Measurements from ENCODE around the gene MUC5B.
A peak's percentile ranks its signal among the peaks of the same experiment; 100 is the strongest.

Gene MUC5B

DNA sequence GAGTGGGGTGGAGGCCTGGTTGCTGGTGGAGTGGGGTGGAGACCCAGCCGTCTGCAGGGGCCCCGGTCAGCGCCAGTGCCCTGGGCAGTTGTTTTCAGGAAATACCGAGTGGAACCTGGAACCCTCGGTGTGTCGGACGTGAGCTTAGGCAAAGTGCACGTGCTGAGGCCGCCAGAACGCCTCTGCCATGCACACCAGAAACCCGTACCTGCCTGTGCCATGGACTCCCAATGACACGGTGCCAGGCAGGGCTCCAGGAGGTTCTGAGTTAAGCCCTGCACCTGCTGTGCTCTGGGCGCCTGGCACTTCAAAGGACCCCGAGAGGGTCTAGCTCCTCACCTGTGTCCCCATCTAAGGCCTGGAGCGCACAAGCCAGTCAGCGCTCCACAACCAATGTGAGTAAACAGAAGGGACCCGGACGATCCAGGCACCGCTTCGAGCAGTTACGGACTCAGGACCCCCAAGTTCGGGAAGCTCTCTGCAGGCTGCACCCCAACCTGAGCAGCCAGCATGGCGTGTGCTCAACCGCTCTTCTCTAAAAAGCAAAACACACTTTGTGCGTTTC, 74.2 kb downstream of the MUC5B start:
- H3K4me3 Mint-ChIP-seq, result no peak overlapping the region
- no peaks in the 10 kb centered on the region for H3K27me3 Mint-ChIP-seq
- H3K4me1 Mint-ChIP-seq (ENCODE audit: low read depth), result peaks cover 15% of the 10 kb centered on the region
- H3K36me3 Mint-ChIP-seq (ENCODE audit: low read depth), result peaks cover 45% of the 10 kb centered on the region
- H3K9me3 Mint-ChIP-seq, result no peaks in the 10 kb centered on the region
- peak; percentile 11 for DNase-seq
- H3K27ac Mint-ChIP-seq, result no peak overlapping the region

DNA sequence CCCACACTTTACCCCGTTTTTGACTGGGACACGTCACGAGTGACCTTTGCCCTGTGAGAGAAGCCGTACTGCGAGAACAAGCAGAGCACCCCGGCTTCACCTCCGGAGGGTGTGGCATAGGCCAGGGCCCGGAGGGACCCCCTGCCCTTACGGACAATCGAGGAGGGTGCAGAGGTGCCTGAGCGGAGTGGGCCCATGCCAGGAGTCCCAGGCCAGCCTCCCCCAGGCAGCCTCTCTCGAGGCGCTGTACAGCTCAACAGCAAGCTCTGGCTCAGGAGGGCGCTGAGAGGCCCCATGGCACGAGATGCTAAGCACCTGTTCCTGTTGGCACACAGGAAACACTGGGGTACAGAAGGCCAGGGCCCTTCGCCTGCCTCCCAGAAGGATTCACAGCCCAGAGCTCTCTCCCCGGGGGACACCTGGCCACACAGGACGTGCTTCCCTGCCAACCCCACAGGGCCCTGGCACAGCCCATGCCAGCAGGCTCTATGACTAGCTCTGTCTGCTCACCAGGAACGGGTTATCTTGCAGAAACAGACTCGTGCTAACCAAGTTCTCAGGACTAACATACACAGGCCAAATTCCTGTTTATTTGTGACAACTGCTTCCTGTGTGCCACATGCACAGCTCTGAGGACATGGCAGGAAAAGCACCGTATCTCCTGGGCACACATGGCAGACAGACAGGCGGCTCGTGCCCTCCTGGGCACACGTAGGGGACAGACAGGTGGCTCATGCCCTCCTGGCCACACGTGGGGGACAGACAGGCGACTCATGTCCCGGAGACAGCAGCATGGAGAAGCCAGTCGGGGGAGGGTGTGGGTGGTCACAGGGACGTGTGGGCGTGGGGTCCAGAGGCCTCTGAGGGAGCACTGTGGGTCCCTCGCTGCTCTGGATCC, 75.0 kb downstream of the MUC5B start:
- Mint-ChIP-seq H3K27ac (peak overlapping the region; percentile 64), H3K36me3 (ENCODE audit: low read depth) (peaks cover 44% of the 10 kb centered on the region), H3K9me3 (no peaks in the 10 kb centered on the region), H3K4me1 (ENCODE audit: low read depth) (peaks cover 20% of the 10 kb centered on the region), H3K4me3 (no peak overlapping the region), H3K27me3 (no peaks in the 10 kb centered on the region)
- DNase-seq, result peak; percentile 25

DNA sequence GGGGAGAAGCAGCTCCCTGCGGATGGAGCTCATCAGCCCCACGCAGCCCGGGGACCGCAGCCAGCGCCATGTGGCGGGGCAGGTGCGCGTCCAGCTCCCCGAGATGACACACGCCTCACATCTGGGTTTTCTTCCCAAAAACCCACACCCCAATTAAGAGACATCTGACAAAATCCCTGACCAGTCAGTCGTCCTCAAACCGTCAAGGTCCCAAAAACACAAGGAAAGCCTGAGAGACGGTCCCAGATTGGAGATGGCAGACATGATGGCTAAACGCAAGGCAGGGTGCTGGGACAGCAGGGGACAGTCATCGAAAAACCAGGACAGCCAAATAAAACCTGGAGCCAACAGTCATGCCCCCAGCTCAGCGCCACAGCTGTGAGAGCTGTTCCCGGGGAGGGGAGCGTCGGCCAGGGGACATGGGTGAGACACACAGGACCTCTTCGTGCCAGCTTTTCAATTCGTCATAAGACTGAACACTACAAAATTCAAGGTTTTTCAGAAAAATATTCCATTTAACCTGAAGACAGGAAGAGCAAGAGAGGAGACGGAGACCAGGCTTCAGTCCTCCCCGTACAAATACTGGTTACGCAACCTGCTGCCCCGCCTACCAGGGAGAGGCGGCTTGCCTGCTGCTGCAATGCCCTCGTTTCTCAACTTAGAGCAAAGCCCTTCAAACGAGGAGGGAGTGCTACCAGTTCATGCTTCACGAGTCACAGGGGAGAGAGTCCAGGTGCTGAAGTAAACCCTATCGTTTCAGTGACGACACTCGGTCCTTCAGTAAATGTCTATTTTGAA, 76.0 kb downstream of the MUC5B start:
- Mint-ChIP-seq H3K4me3 (no peak overlapping the region), H3K27me3 (no peaks in the 10 kb centered on the region), H3K9me3 (no peaks in the 10 kb centered on the region), H3K27ac (no peak overlapping the region), H3K36me3 (ENCODE audit: low read depth) (peaks cover 44% of the 10 kb centered on the region), H3K4me1 (ENCODE audit: low read depth) (peaks cover 27% of the 10 kb centered on the region)
- peak; percentile 12 for DNase-seq

DNA sequence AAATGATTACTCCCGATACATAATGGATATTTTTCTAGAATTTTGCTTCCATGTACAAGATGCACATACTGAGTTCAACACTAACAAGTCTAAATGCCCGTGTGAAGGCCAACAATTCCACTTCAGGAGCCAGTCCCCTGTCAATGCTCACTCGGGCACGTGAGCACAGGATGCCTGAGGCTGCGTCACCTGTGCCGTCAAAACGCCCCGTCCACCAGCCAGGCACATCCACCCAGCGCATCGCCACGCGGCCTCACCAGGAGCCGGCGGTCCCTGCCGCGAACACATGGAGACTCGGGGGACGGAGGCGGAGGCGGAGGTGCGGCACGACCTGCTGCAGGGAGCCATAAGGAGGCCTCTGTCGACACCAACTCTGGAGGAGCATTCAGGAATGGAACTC, 76.8 kb downstream of the MUC5B start:
- Mint-ChIP-seq H3K36me3 (ENCODE audit: low read depth) (peaks cover 50% of the 10 kb centered on the region), H3K27ac (no peak overlapping the region), H3K4me3 (no peak overlapping the region), H3K27me3 (no peaks in the 10 kb centered on the region), H3K9me3 (no peaks in the 10 kb centered on the region), H3K4me1 (ENCODE audit: low read depth) (peaks cover 32% of the 10 kb centered on the region)
- DNase-seq, result peak; percentile 17

DNA sequence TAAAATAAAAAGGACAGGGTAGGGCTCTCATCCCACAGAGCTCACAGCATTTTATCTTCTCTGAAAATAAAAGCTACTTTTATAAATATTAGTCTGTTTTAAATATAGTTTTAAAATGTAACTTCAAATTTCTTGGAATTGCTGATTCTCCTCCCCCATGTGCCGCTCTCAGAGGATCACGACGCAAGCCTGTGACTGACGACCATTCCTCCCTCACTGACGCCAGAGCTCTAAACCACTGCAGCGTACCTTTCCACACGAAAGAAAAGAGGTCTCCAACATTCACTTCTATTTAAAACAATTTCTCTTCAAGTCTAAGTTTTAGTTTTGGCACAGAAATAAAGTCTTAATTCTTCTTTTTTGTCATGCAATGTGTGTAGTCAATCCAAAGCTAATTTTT, 77.3 kb downstream of the MUC5B start:
- Mint-ChIP-seq H3K9me3 (no peaks in the 10 kb centered on the region), H3K36me3 (ENCODE audit: low read depth) (peaks cover 55% of the 10 kb centered on the region), H3K4me3 (no peak overlapping the region), H3K4me1 (ENCODE audit: low read depth) (peaks cover 36% of the 10 kb centered on the region), H3K27me3 (no peaks in the 10 kb centered on the region), H3K27ac (no peak overlapping the region)
- no peak for DNase-seq

DNA sequence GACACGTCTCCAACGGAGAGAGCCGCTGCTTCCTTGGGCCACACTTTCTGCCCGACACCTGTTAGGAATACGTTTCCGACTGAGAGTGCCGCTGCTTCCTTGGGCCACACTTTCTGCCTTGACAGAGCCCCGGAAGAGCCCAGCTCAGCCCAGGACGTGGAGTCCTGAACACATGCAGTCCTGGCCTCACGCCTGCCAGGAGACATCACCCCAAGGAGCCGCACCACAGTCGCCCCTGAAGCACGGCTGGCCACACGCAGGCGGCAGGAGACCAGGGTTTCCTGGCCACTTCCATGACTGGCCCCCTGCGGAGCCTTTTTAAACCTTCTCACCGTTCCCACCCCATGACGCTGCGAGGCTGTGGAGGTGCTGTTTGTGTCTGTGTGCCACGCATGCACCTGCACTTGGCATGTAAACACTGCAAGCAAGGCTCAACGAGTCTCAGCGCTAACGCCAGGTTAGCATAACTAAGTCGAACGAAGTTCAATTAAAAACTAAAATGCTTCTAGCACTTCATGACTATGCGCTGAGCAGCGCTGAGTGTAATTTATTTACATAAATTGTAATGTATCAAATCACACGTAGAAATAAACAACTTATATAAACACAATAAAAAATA, 77.8 kb downstream of the MUC5B start:
- H3K4me3 Mint-ChIP-seq, result no peak overlapping the region
- DNase-seq, result peak; percentile 14
- H3K27ac Mint-ChIP-seq, result no peak overlapping the region
- no peaks in the 10 kb centered on the region for H3K27me3 Mint-ChIP-seq
- no peaks in the 10 kb centered on the region for H3K9me3 Mint-ChIP-seq
- peaks cover 59% of the 10 kb centered on the region for H3K36me3 Mint-ChIP-seq (ENCODE audit: low read depth)
- peaks cover 41% of the 10 kb centered on the region for H3K4me1 Mint-ChIP-seq (ENCODE audit: low read depth)

DNA sequence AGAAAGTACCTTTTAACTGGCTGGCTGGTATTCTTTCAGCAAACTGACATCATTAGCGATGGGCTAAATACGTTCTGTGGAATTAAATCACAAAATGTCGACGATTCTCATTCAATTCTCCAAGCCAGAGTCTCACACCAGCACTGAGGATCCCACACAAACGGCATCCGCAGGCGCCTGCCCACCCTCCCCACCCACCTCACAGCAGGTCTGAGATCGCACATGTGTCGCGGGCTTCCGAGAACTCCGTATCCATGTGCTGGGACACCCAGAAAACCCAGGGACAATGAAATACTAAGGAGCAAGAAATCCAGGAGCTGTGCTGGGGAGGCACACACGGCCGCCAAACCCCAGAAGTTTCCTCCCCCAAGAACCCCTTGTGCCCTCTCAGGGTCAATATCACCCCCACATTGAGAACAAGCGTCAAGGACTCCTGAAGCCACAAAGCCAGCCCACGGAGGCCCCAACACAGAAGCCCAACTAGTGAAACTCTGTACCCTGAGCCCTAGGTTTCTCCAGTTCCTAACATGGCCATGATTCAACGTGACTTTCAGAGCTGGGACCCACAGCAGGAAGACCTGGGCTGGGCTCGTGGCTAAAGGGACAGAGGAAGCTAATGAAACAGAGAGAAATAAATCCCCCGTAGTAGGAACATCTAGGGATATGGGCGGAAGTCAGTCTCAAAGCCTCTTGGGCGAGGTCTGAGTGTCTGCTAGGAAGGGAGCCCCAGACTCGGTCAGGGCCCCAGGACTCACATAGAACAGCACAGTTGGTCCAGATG, 78.5 kb downstream of the MUC5B start:
- Mint-ChIP-seq H3K27ac (peak overlapping the region; percentile 22), H3K36me3 (ENCODE audit: low read depth) (peaks cover 59% of the 10 kb centered on the region), H3K27me3 (no peaks in the 10 kb centered on the region), H3K9me3 (no peaks in the 10 kb centered on the region), H3K4me1 (ENCODE audit: low read depth) (peaks cover 45% of the 10 kb centered on the region), H3K4me3 (no peak overlapping the region)
- peak; percentile 12 for DNase-seq

DNA sequence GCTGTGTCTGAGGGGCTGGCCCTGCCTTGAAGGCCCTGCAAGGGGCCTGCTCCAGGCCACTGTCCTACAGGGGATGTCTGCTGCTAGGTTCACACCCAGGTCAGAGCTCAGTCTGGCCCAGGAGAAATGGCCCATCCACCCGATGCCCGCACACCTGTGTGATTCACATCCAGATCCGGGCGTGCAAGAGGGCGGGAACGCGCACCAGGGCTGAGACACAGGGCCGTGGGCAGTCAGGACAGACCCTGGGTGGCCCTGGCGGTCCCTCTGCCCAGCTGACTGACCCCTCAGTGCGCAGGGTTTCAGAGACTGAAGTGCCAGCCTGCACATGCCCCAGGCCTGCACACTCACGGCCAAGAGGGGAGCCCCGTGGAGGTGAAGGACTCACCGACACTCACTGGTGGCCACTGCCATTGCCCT, 79.2 kb downstream of the MUC5B start:
- DNase-seq, result peak; percentile 17
- no peak overlapping the region for H3K4me3 Mint-ChIP-seq
- peaks cover 63% of the 10 kb centered on the region for H3K36me3 Mint-ChIP-seq (ENCODE audit: low read depth)
- H3K27me3 Mint-ChIP-seq, result no peaks in the 10 kb centered on the region
- H3K27ac Mint-ChIP-seq, result no peak overlapping the region
- H3K9me3 Mint-ChIP-seq, result no peaks in the 10 kb centered on the region
- peaks cover 51% of the 10 kb centered on the region for H3K4me1 Mint-ChIP-seq (ENCODE audit: low read depth)

DNA sequence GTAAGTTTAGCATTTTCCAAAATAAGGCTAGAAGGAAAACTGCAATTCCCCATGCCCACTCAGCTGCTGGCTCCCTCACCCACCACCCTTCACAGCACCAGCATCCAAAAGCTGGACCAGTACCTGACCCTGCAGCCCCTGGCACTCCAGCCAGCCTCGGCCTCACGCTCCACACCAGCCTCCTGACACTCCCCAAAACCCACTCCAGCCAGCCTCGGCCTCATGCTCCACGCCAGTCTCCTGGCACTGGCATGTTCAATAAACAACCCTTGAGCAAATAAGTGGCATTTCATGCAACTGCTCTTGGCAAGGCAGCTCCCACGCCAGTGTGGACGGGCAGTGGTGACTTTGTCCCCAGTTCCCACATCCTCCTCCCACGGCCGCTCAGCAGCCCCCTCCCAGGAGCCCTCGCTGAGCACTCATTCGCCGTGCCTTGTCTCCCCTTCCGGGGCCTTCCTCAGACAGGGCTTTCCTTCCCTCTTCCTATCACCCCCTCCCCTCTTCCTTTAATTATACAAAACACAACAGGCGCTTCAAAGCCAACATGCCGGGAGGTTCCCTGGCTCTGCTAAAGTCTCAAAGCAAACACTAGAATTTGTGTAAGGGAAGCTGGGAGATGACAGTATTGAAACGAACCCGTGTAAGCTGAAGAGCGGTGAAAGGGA, 79.7 kb downstream of the MUC5B start:
- Mint-ChIP-seq H3K27ac (peak overlapping the region; percentile 61), H3K4me3 (no peak overlapping the region), H3K27me3 (no peaks in the 10 kb centered on the region), H3K4me1 (ENCODE audit: low read depth) (peaks cover 56% of the 10 kb centered on the region), H3K9me3 (no peaks in the 10 kb centered on the region), H3K36me3 (ENCODE audit: low read depth) (peaks cover 66% of the 10 kb centered on the region)
- DNase-seq, result peak; percentile 16

DNA sequence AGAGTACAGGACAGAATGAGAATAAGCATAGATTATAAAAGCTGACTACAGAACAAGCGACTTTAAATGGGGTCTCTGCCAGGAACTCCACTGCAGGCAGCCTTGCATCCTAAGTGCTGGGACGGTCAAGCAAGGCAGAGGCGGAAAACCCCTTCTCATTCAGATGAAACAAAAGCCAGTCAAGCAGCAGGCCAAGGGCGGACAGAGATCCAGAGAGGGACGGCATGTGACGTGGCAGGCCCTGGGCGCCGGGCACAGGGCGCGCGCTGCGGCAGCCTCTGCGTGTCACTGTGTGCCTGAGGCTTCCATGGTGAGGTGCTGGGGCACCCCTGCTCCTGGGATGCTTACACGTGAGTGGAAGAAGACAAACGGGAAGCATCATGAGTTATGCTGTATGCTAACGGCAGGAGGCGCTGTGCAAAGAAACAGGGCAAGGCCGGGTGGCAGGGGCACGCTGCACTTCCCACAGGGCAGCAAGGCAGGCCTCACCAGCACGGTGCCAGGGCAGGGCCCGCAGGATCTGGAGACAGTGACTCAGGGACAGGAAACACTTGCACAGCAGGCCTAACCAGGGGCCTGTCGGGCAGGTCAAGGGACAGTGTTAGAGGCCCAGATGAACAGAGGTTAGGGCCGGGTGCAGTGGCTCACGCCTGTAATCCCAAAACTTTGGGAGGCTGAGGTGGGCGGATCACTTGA, 80.4 kb downstream of the MUC5B start:
- H3K4me1 Mint-ChIP-seq (ENCODE audit: low read depth), result peaks cover 61% of the 10 kb centered on the region
- no peaks in the 10 kb centered on the region for H3K9me3 Mint-ChIP-seq
- H3K4me3 Mint-ChIP-seq, result no peak overlapping the region
- peaks cover 65% of the 10 kb centered on the region for H3K36me3 Mint-ChIP-seq (ENCODE audit: low read depth)
- peak; percentile 27 for DNase-seq
- no peaks in the 10 kb centered on the region for H3K27me3 Mint-ChIP-seq
- H3K27ac Mint-ChIP-seq, result peak overlapping the region; percentile 61

DNA sequence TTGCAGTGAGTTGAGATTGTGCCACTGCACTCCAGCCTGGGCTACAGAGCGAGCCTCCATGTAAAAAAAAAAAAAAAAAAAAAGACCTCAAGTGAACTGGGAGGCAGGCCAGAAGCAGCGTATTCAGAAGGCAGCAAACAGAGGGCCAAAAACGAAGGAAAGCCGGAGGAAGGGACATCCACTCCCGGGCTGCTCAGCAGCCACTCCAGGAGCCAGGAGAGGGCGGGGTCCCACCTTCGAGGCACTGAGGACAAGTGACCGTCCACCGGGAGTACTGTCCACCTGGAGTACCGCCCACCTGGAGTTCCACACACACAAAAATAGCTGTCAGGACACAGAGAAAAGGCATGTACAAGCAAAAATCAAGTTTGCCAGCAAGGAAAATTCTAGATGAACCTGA, 81.1 kb downstream of the MUC5B start:
- DNase-seq, result no peak
- peaks cover 63% of the 10 kb centered on the region for H3K4me1 Mint-ChIP-seq (ENCODE audit: low read depth)
- no peaks in the 10 kb centered on the region for H3K27me3 Mint-ChIP-seq
- H3K4me3 Mint-ChIP-seq, result no peak overlapping the region
- peak overlapping the region; percentile 23 for H3K27ac Mint-ChIP-seq
- H3K9me3 Mint-ChIP-seq, result no peaks in the 10 kb centered on the region
- H3K36me3 Mint-ChIP-seq (ENCODE audit: low read depth), result peaks cover 59% of the 10 kb centered on the region

DNA sequence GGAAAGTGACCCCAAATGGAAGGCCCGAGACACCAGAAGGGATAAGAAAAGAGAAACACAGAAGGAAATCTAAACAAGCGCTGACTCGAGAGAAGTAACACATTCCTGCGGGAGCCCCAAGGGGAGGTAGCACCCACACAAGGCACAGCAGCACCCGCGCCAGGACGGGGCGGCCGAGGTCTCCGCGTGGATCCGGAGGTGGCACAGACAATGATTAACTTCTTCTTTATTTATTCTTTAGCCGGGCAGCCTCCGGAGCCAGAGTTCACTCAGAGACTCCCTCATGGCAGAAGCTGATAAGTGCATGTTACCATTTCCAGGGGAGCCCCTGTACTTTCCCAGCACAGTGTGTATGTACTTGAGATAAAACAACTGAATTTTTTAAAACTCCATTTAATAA, 81.5 kb downstream of the MUC5B start:
- no peaks in the 10 kb centered on the region for H3K9me3 Mint-ChIP-seq
- no peak overlapping the region for H3K4me3 Mint-ChIP-seq
- no peak overlapping the region for H3K27ac Mint-ChIP-seq
- DNase-seq, result peak; percentile 15
- no peaks in the 10 kb centered on the region for H3K27me3 Mint-ChIP-seq
- H3K4me1 Mint-ChIP-seq (ENCODE audit: low read depth), result peaks cover 63% of the 10 kb centered on the region
- H3K36me3 Mint-ChIP-seq (ENCODE audit: low read depth), result peaks cover 58% of the 10 kb centered on the region

DNA sequence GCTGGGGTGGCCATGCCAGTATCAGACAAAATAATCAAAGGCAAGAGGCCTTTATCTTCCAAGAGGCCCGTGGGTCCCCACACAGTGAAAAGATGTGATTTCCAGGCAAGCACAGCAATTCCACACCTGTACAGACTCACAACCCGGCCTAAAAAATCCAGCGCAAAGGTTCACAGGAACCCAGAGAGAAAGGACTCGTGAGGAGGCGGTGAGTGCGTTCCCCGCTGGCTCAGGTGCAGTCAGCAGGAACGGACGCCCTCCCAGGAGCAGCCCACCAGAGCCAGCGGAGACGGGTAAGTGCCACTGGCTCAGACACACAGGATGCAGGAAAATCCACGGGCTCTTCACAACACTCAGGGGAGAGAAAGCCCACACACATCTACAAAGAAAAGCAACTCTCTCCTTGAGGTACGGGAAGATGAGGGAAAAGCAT, 82.2 kb downstream of the MUC5B start:
- no peak for DNase-seq
- Mint-ChIP-seq H3K36me3 (ENCODE audit: low read depth) (peaks cover 55% of the 10 kb centered on the region), H3K27me3 (no peaks in the 10 kb centered on the region), H3K27ac (no peak overlapping the region), H3K4me3 (no peak overlapping the region), H3K4me1 (ENCODE audit: low read depth) (peaks cover 63% of the 10 kb centered on the region), H3K9me3 (no peaks in the 10 kb centered on the region)

Measured in activated T-cell treated with anti-CD3 and anti-CD28 coated beads, Interleukin-2, amount 50 U/mL, for 24 hours (primary cell).